Measurements from ENCODE around the gene FEM1B.
A peak's percentile ranks its signal among the peaks of the same experiment; 100 is the strongest.

FEM1B gene

GRCh38 chr15:68303560-68304436, 26.3 kb downstream of the FEM1B start:
- TF ChIP-seq CTCF (conservative IDR thresholded peaks at IDR 0.05; ENCODE audit: control insufficient read depth, insufficient read depth, low read depth, low read length): no peak
- H3K4me3 ChIP-seq (ENCODE audit: control insufficient read depth, low read depth, low read length): no peak overlapping the region
- peak; percentile 42 for DNase-seq (ENCODE audit: low read depth)

- no peak for DNase-seq (ENCODE audit: low read depth)
Measured at GRCh38 chr15:68304589-68305337, 27.2 kb downstream of the FEM1B start.

GRCh38 chr15:68305420-68305871, 27.9 kb downstream of the FEM1B start:
- no peak for DNase-seq (ENCODE audit: low read depth)
- no peak overlapping the region for H3K4me3 ChIP-seq (ENCODE audit: control insufficient read depth, low read depth, low read length)

More at GRCh38 chr15:68304589-68305337, 27.2 kb downstream of the FEM1B start:
- TF ChIP-seq CTCF (conservative IDR thresholded peaks at IDR 0.05; ENCODE audit: control insufficient read depth, insufficient read depth, low read depth, low read length): no peak
- no peak overlapping the region for H3K4me3 ChIP-seq (ENCODE audit: control insufficient read depth, low read depth, low read length)

GRCh38 chr15:68307131-68307928, 29.8 kb downstream of the FEM1B start:
- no peak overlapping the region for H3K4me3 ChIP-seq (ENCODE audit: control insufficient read depth, low read depth, low read length)
- TF ChIP-seq CTCF (conservative IDR thresholded peaks at IDR 0.05; ENCODE audit: control insufficient read depth, insufficient read depth, low read depth, low read length): no peak
- DNase-seq (ENCODE audit: low read depth): no peak

More at GRCh38 chr15:68305420-68305871, 27.9 kb downstream of the FEM1B start:
- no peak for TF ChIP-seq CTCF (conservative IDR thresholded peaks at IDR 0.05; ENCODE audit: control insufficient read depth, insufficient read depth, low read depth, low read length)

GRCh38 chr15:68309024-68309423, 31.5 kb downstream of the FEM1B start:
- no peak overlapping the region for H3K4me3 ChIP-seq (ENCODE audit: control insufficient read depth, low read depth, low read length)
- no peak for DNase-seq (ENCODE audit: low read depth)
- no peak for TF ChIP-seq CTCF (conservative IDR thresholded peaks at IDR 0.05; ENCODE audit: control insufficient read depth, insufficient read depth, low read depth, low read length)

GRCh38 chr15:68310178-68310803, 32.7 kb downstream of the FEM1B start:
- H3K4me3 ChIP-seq (ENCODE audit: control insufficient read depth, low read depth, low read length): no peak overlapping the region
- TF ChIP-seq CTCF (conservative IDR thresholded peaks at IDR 0.05; ENCODE audit: control insufficient read depth, insufficient read depth, low read depth, low read length): no peak
- DNase-seq (ENCODE audit: low read depth): no peak

All from fibroblast of mammary gland (primary cell).